NB4 (cell line): ENCODE results near the gene HPN.

Experiments
- DNase-seq: peaks from one replicate; pipeline ENCODE4 v3.0.0; 2010; ENCODE audit warnings: low read depth
- H3K4me3 ChIP-seq: one replicate; pipeline ENCODE4 v1.5.1; 2011; ENCODE audit warnings: mild to moderate bottlenecking, low read depth, low read length, moderate library complexity
- MAX ChIP-seq: IDR thresholded peaks from 2 replicates; pipeline ENCODE4 v1.6.1; 2011; ENCODE audit warnings: low read depth, low read length
- MYC ChIP-seq: IDR thresholded peaks from 2 replicates; pipeline ENCODE4 v1.6.1; 2011; ENCODE audit warnings: low read depth, low read length
- POLR2A ChIP-seq: IDR thresholded peaks from 2 replicates; pipeline ENCODE4 v1.6.1; 2011; ENCODE audit warnings: mild to moderate bottlenecking; ENCODE audit not compliant: insufficient read length; ENCODE audit errors: extremely low read depth
- TF ChIP-seq, protein P1 (sequence below): IDR thresholded peaks from one replicate; pipeline ENCODE4 v1.5.1; 2012; ENCODE audit warnings: low read depth, low read length

HPN gene

GRCh38 chr19:35074426-35075201 lies 33.1 kb downstream of the HPN start:
- DNase-seq, result no peak
- no peak for TF ChIP-seq POLR2A
- TF ChIP-seq MAX, result no peak
- TF ChIP-seq, protein P1, sequence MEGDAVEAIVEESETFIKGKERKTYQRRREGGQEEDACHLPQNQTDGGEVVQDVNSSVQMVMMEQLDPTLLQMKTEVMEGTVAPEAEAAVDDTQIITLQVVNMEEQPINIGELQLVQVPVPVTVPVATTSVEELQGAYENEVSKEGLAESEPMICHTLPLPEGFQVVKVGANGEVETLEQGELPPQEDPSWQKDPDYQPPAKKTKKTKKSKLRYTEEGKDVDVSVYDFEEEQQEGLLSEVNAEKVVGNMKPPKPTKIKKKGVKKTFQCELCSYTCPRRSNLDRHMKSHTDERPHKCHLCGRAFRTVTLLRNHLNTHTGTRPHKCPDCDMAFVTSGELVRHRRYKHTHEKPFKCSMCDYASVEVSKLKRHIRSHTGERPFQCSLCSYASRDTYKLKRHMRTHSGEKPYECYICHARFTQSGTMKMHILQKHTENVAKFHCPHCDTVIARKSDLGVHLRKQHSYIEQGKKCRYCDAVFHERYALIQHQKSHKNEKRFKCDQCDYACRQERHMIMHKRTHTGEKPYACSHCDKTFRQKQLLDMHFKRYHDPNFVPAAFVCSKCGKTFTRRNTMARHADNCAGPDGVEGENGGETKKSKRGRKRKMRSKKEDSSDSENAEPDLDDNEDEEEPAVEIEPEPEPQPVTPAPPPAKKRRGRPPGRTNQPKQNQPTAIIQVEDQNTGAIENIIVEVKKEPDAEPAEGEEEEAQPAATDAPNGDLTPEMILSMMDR, result no peak
- no peak for TF ChIP-seq MYC
- H3K4me3 ChIP-seq, result no peak overlapping the region

DNA sequence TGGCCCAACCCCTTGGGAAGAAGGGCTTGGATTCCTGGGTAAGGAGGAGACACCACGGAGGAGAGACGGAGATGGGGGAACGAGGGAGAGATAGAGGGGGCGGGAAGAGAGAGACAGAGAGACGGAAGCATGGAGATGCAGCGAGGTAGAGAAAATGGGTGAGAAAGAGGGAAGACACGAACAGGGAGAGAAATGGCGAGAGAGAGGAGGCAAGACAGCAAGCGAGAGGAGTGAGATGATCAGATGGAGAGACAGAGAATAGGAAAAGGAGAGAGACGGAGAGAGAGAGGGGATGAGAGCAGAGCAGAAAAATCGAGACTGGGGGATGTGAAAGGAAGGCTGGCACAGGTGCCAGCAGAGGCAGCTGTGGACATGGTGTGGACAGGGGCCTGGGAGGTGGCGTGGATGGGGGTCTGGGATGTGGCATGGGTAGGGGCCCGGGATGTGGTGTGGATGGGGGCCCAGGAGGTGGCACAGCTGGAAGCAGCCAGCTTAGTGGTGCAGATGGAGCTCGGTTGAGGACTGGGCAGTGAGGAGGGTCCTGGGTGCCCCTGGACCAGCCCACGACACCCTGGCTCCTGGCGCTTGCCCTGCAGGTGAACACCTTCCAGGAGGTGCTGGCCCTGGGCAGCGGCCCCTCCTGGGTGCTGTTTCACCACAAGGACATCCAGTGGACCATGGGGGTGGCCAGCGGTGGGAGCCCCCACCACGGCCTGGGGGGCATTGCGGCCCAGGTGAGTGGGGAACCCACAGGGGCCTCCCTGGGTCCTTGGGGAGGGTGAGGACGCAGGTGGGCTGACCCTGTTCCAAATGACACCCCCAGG lies 33.9 kb downstream of the HPN start:
- no peak for DNase-seq
- H3K4me3 ChIP-seq, result no peak overlapping the region
- TF ChIP-seq, protein P1, result no peak
- TF ChIP-seq MAX (no peak), POLR2A (no peak), MYC (no peak)

DNA sequence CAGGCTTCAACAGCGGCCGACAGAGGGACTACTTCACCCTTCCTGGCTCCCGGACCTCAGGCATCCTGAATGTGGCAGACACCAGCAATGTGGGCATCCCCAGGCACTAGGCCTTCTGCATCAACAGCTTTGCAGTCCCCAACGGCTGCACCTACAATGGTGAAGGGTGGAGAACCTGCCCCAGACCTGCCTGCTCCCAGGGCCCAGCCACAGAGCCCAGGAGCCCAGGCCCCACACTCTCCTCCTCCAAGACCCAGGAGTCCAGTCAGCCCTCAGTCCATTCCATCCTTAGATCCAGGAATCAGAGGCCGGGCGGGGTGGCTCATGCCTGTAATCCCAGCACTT lies 34.5 kb downstream of the HPN start:
- no peak for DNase-seq
- TF ChIP-seq MYC (no peak), POLR2A (no peak), MAX (no peak)
- TF ChIP-seq, protein P1, result no peak
- no peak overlapping the region for H3K4me3 ChIP-seq

DNA sequence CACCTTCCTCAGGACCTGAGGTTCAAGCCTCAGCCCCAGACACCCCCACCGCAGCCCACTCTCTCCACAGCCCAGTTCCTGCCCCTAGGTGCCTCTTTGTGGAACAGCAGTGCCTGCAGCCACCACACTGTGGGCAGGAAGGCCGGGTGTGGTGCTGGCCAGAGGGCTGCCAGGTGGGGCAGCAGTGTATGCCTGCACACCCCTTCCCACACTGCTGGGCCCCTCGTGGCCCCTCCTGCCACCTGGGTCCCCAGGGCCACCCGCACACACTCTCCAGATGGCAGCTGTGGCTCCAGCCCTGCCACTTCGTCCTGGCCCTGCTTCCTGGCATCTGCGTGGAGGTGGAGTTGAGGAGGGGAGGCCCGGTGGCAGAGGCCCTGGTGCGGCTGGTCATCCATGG lies 35.1 kb downstream of the HPN start:
- TF ChIP-seq, protein P1, result no peak
- TF ChIP-seq MYC, result no peak
- TF ChIP-seq MAX, result no peak
- TF ChIP-seq POLR2A, result no peak
- DNase-seq, result no peak
- no peak overlapping the region for H3K4me3 ChIP-seq

DNA sequence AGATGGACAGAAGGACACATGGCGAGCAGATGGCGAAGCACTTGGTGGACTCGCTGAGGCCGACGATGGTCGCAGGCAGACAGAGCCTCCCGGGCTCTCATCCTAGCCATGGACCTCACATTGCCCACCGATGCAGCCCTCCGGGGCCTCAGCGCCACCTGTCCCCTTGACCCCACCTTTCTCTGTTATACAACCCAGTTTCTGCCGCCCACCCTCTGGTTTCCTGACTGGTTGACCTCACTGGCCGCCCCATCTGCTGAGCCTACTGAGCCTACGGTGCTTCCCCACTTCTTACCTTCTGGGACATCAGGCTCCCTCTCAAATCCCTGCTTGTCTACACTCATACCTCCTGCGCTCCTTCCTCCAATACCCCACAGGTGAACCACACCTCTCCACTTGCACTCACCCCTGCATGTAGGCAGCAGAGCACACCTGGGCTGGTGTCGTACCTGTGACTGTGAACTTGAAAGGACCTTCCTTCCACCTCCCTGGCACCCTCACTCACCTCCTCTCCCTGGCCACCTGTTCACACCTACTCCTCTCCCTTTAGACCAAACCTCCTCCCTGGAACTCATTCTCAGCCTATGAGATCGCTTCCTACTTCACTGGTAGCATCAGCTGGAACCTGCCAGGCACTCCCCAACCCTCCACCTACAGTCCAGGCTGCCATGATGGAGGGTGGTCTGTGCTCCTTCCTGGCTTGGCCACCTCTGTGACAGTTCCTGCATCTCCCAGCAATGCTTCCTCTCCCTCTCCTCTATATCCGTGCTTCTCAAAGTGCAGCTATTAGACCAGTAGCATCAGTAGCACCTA lies 36.1 kb downstream of the HPN start:
- DNase-seq, result no peak
- H3K4me3 ChIP-seq, result no peak overlapping the region
- TF ChIP-seq MYC (no peak), POLR2A (no peak), MAX (no peak)
- TF ChIP-seq, protein P1, result no peak
